Measurements from ENCODE around the gene ZNF560. TPM values are rescaled to one million over a fixed set of nuclear protein-coding genes. Genes with fewer than 3 reads are reported as not detected.

Gene ZNF560
- total RNA-seq = 1.5 and 5.8 TPM in 2 replicates

GRCh38 chr19:9498183-9498902 lies at the start of gene ZNF560:
Gene ZNF560 (minus strand): TSS chr19:9498616. CDS start chr19:9475313, 23,303 bp downstream.

GRCh38 chr19:9538183-9539058 lies 40.0 kb upstream of the ZNF560 start, which contains the start of gene ZNF426:
Gene ZNF426 (minus strand): TSS chr19:9538645. CDS start chr19:9536232, 2,413 bp downstream.

GRCh38 chr19:9435279-9436268 lies 62.8 kb downstream of the ZNF560 start, which contains the start of gene ZNF266:
Gene ZNF266 (minus strand): TSS chr19:9435573. CDS start chr19:9420089, 15,484 bp downstream.

Other genes with a start within 250 kb of the ZNF560 start
- not detected in 2 replicates for gene OR7E24, start 247.7 kb downstream of the ZNF560 start, total RNA-seq
- 15.4 and 19.0 TPM in 2 replicates for gene ZNF699, start 188.8 kb downstream of the ZNF560 start, total RNA-seq
- gene ZNF559, start 174.4 kb downstream of the ZNF560 start, total RNA-seq = 9.2 and 13.7 TPM in 2 replicates
- gene ZNF177, start 135.6 kb downstream of the ZNF560 start, total RNA-seq = 0.97 and 2.1 TPM in 2 replicates
- gene ZNF266, start 63.0 kb downstream of the ZNF560 start, total RNA-seq = 9.2 and 10.4 TPM in 2 replicates
- gene ZNF426, start 40.0 kb upstream of the ZNF560 start, total RNA-seq = 21.5 and 25.8 TPM in 2 replicates
- gene ZNF121, start 85.9 kb upstream of the ZNF560 start, total RNA-seq = 34.7 and 55.5 TPM in 2 replicates
- gene ZNF561, start 122.6 kb upstream of the ZNF560 start, total RNA-seq = 56.7 and 65.1 TPM in 2 replicates
- gene ZNF562, start 176.5 kb upstream of the ZNF560 start, total RNA-seq = 25.8 and 32.2 TPM in 2 replicates